NCI-H2171 treated with DMSO at 0.1 percent for 48 hours (cell line): Measurements from ENCODE around the gene HIVEP3.

Experiments
- DNase-seq: peaks from one replicate; lab custom pipeline; 2025; lab: John Stamatoyannopoulos, UW

HIVEP3 gene

GRCh38 chr1:41874151-41874719 is 44.5 kb downstream of the HIVEP3 start:
- no peak for DNase-seq

GRCh38 chr1:41872074-41872473 is 46.6 kb downstream of the HIVEP3 start:
- no peak for DNase-seq

- no peak for DNase-seq
Observed at GRCh38 chr1:41870076-41870562, 48.6 kb downstream of the HIVEP3 start.

GRCh38 chr1:41868241-41868998 is 50.3 kb downstream of the HIVEP3 start:
- DNase-seq = peak; percentile 83

GRCh38 chr1:41866285-41866684 is 52.4 kb downstream of the HIVEP3 start:
- no peak for DNase-seq

- no peak for DNase-seq
Observed at GRCh38 chr1:41864471-41865040, 54.2 kb downstream of the HIVEP3 start.

- no peak for DNase-seq
Observed at GRCh38 chr1:41863718-41864117, 55.0 kb downstream of the HIVEP3 start.

GRCh38 chr1:41862384-41863221 is 56.1 kb downstream of the HIVEP3 start:
- no peak for DNase-seq

GRCh38 chr1:41861535-41862383 is 57.0 kb downstream of the HIVEP3 start:
- DNase-seq = peak; percentile 32

- no peak for DNase-seq
Observed at GRCh38 chr1:41860771-41861170, 58.0 kb downstream of the HIVEP3 start.

- no peak for DNase-seq
Observed at GRCh38 chr1:41860214-41860613, 58.5 kb downstream of the HIVEP3 start.

- no peak for DNase-seq
Observed at GRCh38 chr1:41859686-41860085, 59.0 kb downstream of the HIVEP3 start.

- DNase-seq = no peak
Observed at GRCh38 chr1:41856944-41857285, 61.8 kb downstream of the HIVEP3 start.

GRCh38 chr1:41856151-41856943 is 62.4 kb downstream of the HIVEP3 start:
- DNase-seq = peak; percentile 19

- DNase-seq = no peak
Observed at GRCh38 chr1:41855713-41856112, 63.0 kb downstream of the HIVEP3 start.

GRCh38 chr1:41853907-41854306 is 64.8 kb downstream of the HIVEP3 start:
- DNase-seq = peak; percentile 67

- DNase-seq = no peak
Observed at GRCh38 chr1:41852091-41852490, 66.6 kb downstream of the HIVEP3 start.

- DNase-seq = no peak
Observed at GRCh38 chr1:41851589-41851988, 67.1 kb downstream of the HIVEP3 start.

- DNase-seq = no peak
Observed at GRCh38 chr1:41850029-41850428, 68.7 kb downstream of the HIVEP3 start.

GRCh38 chr1:41849211-41849759 is 69.4 kb downstream of the HIVEP3 start:
- DNase-seq = peak; percentile 34
